ENCODE data around the gene SFMBT1.
"Not testable (repeated sequence)": the region's sequence is repeated elsewhere in the genome, so short reads cannot be mapped to it uniquely, and the experiment has no call there.

SFMBT1 gene

DNA sequence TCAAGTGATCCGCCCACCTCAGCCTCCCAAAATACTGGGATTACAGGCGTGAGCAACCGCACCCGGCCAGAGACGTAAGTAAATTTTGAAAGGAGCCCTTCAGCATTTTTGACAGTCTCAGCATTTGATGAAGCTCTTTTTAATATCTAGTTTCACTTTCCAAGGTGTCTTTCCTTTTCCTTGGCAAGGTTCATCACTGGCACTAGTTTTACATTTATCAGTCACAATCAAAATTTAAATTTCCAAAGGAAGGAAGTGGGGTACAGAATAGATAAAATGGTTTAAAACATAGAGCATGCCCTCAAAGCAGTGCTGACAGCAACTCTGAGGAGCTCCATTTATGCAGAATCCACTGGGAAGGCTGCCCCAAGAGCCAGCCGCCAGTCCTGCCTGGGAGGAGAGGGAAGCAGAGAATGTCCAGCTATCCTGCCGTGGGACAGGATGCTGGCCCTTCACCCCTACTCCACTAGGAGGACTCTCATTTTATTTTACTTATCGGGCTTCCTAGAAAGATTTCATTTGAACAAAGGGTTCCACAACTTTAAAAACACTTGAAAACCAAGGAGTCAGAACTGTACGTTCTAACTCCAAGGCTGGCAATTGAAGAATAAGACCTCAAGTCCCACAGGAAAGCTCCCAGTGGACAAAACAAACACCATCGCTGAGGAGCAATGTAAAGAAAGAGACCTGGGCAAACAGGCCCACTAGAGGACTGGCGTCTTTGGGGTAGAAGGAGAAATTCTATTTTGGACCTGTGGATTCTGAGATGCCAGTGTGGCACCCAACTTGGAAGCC is 9.9 kb downstream of the SFMBT1 start:
- no peak for DNase-seq (ENCODE audit: low read depth)

- DNase-seq (ENCODE audit: low read depth), result not testable (repeated sequence)
These were observed 10.9 kb downstream of the SFMBT1 start for GRCh38 chr3:53035018-53035417.

GRCh38 chr3:53034411-53034810 is 11.5 kb downstream of the SFMBT1 start:
- not testable (repeated sequence) for DNase-seq (ENCODE audit: low read depth)

DNA sequence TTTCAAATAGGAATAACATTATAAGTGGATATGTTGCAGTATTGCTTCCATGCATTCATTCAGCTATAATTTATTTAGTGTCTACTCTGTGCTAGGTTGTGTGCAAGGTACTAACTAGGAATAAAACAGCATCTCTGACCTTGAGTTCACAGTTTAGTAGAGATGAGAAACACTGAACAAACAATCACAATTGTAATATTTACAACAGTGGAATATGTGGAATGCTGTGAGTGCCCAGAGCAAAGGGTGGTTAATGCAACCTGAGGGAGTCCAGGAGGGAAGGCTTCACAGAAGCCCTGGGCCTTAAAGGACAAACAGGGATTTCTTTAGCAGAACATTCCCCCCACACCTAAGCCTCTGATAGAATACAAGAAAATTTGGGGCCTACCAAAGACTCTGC is 13.3 kb downstream of the SFMBT1 start:
- no peak for DNase-seq (ENCODE audit: low read depth)

DNA sequence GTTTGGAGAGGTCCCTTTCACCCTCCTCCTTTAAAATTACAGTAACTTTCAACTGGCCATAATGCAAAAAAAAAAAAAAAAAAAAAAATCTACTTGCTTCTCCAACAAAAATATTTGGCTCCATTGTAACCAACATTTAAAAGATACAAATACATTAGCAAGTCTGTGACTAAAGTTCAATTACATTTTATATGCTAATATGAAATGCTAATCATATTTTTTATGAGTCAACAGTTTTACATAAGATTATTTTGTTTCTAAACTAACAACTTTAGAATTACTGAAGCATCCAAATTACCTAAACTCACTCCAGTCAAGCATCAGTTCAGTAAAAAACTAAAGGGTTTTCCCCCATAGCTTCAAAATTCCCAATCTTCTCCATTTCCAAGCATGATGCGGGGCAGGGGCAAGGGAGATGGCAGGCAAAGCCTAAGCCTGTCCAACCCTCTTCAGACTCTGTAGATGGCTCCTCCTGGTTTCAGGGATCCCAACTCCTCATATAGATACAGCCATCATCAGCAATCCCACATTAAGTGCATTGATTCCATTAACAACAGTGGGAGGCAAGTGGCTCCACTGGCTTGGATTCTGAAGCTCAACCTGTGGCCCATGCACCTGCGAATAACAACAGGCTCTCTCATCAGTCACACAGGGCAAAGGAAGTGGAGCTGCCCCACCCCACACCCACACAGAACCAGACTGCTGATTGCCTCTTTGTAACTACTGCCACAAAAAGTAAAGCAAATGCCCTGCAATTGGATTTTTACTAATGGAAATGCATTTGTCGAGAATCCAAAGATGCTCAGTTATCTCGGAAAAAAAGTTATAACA is 15.0 kb downstream of the SFMBT1 start:
- peak; percentile 22 for DNase-seq (ENCODE audit: low read depth)

GRCh38 chr3:53028641-53029040 is 17.2 kb downstream of the SFMBT1 start:
- no peak for DNase-seq (ENCODE audit: low read depth)

GRCh38 chr3:53027254-53027844 is 18.5 kb downstream of the SFMBT1 start:
- no peak for DNase-seq (ENCODE audit: low read depth)

DNA sequence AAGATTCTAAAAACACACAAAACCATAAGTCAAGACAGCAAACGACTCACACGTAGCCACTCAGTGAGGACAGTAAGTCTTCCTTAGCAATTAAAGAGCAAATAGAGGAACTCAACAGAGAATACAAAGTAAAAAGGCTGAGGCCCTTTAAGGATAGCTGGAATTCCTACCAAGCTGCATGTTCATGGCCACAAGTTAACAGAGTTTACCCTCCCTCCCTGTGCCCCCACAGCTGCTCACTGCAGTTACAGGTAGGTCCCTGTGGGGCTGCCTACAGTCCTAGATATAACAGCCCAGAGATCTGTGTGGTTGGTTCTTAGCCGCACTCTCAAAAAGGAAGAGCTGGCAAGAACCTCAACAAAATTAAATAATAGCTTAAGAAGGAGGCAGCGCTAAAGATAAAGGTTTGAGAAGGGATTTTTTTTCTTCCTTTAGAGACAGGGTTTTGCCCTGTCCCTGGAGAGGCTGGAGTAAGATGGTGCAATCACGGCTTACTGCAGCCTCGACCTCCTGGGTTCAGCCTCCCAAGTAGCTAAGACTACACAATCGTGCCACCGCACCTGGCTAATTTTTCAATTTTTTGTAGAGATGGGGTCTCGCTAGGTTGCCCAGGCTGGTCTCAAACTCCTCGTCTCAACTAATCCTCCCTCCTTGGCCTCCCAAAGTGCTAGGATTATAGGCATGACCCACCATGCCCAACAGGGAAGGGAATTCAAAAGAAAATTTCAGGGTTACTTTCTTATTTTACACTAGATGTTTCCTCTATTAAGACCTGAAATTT is 19.3 kb downstream of the SFMBT1 start:
- no peak for DNase-seq (ENCODE audit: low read depth)

- DNase-seq (ENCODE audit: low read depth), result no peak
These were observed 21.6 kb downstream of the SFMBT1 start for GRCh38 chr3:53024315-53024714.

DNA sequence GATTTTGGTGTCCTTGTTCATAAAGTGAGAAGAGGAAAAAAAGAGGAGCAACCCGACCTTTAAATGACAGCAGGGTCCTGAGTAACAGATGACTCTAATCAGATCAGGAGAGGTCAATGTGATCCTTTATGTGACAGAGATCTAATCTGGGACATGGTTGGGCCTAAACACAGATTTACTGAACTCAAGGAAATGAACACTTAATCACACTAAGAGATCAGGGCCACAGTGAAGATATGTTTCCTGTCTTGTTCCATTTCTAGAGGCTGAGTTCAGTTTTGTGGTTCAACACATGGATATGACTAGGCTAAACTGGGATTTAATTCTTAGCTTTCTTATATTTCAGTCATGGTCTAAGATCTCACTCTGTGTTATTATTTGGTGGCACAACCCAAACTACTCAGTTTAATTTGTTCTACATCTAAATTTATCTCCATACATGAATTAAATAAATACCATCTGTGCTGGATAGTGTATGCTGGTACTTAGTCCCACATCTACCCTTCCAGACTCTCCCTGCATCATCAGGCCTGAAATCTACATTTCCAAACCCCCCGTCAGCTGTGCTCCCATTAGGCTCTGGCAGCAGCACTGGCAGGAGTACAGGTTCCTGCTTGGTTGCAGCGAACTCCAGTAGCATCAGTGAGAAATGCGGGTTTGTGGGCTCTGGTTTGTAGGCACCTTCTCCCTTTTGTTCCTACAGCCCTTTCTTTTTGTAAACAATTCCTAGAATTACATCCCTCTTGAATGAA is 22.6 kb downstream of the SFMBT1 start:
- DNase-seq (ENCODE audit: low read depth), result no peak

GRCh38 chr3:53022647-53023046 is 23.2 kb downstream of the SFMBT1 start:
- DNase-seq (ENCODE audit: low read depth), result no peak

- no peak for DNase-seq (ENCODE audit: low read depth)
These were observed 29.6 kb downstream of the SFMBT1 start for GRCh38 chr3:53016236-53016635.

DNA sequence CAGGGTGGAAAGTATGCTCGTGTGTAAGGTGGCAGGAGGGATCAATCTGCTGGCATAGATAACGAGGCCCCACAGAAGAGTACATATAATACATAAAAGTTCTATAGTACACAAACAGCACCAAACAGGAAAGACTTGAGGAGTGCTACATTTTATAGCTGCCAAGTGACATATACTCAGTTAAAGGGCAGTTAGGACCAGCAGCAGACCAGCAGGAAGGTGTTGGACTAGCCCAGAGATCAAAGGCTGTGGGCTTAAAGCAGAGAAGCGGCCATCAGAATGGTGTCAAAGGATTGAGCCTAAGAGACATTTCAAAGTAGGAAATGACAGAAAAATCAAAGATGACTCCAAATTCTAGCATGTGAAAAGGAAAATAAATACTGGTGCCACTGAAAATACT is 34.5 kb downstream of the SFMBT1 start:
- no peak for DNase-seq (ENCODE audit: low read depth)

GRCh38 chr3:53009826-53010539 is 35.9 kb downstream of the SFMBT1 start:
- DNase-seq (ENCODE audit: low read depth), result no peak

DNA sequence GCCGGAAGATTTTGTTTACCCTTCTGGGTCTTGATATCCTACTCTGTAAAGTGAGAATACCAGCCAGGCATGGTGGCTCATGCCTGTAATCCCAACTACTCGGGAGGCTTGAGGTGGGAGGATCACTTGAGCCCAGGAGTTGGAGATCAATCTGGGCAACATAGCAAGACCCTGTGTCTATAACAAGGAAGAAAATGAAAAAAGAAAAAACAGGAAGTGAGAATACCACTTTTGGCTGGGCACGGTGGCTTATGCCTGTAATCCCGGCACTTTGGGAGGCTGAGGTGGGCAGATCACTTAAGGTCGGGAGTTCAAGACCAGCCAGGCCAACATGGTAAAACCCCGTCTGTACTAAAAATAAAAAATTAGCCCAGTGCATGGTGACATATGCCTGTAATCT is 36.9 kb downstream of the SFMBT1 start:
- DNase-seq (ENCODE audit: low read depth), result no peak

DNA sequence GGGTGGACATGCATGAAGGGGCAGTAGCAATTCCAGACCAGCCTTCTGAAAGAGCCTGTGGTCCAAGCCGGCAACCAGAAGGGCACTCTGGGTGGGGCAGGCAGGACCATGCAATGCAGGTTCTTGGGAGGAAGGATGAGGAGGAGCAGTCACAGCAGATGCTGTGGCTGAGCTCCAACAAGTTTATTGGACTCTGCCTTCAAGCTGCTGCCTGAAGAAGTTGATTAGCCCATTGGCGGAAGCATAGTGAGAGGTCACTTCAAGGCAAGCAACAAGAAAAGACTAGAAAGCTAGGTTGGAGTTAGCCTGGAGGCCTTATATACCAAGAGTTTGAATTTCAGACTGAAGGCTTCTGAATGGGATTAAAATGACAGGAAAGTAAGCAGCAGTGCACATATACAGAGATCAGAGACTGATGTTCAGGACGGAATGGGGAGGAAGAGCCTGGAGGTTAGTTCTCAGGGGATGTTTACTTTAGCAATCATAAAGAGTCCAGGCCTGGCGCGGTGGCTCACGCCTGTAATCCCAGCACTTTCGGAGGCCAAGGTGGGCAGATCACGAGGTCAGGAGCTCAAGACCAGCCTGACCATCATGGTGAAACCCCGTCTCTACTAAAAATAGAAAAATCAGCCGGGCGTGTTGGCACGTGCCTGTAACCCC is 39.9 kb downstream of the SFMBT1 start:
- no peak for DNase-seq (ENCODE audit: low read depth)

- DNase-seq (ENCODE audit: low read depth), result no peak
These were observed 40.5 kb downstream of the SFMBT1 start for GRCh38 chr3:53005338-53005737.

DNA sequence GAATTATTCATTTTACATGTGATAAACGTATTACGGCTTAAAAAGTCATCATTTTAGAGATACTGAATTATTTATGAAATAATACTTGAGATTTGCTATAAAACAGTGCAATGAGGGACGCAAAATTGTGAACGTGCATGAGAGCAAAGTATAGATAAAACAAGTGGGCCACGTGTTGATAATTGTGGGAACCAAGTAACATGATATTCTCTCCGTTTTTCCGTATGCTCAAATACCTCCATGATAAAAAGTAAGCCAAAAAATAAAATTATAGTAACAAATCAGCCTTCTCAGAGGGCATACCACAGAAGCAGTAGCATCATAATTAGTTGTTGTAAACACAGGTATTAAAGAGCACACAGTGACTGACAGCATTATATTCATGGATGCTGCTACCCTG is 42.6 kb downstream of the SFMBT1 start:
- no peak for DNase-seq (ENCODE audit: low read depth)

DNA sequence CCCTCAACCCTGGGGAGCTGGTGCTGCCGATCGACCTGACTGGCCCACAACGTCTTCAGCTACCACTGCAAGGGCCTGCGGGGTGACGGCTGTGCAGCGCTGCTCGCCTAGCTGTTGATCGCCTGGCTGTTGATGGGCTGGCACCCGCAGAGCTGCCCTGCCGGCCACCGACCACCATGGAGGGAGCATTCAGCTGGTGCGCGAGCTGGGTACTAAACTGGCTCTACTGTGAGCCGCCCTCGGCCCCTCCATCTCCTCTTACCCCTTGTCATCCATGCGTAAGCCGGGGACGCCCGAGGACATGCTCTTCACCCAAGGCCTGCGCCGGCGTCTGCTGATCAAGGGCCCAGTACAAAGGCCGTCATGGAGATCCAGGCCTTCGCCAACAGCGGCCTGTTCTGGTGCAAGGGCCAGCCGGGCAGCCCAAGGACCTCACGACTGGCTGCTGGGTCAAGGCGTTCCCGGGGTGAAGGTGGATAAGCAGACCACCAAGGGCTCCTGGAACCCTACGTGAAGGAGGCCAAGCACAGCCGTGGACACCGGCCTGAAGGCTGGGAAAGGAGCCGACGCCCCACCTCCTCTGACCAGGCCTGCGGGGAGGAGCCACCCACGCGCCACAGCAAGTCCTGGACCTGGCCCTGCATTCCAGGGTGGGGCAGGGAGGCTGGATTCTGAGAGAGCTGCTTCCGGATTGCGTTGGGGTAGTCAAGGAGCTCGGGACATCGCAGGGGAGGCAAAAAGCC is 46.9 kb downstream of the SFMBT1 start:
- no peak for DNase-seq (ENCODE audit: low read depth)

- no peak for DNase-seq (ENCODE audit: low read depth)
These were observed 55.2 kb downstream of the SFMBT1 start for GRCh38 chr3:52990637-52991036.
